BLaER1 (cell line): ENCODE measurements around the gene MTIF3.
A peak's percentile ranks its signal among the peaks of the same experiment; 100 is the strongest.

Experiments
- H3K27ac ChIP-seq: shearing (Covaris generic); formaldehyde crosslinking; 2 replicates; pipeline ENCODE4 v1.8.1; 2022
- H3K27me3 ChIP-seq: shearing (Covaris generic); formaldehyde crosslinking; 2 replicates; pipeline ENCODE4 v1.8.1; 2022
- H3K36me3 ChIP-seq: shearing (Covaris generic); formaldehyde crosslinking; 2 replicates; pipeline ENCODE4 v1.8.1; 2022
- H3K4me1 ChIP-seq: shearing (Covaris generic); formaldehyde crosslinking; 2 replicates; pipeline ENCODE4 v1.8.1; 2022
- H3K4me2 ChIP-seq: shearing (Covaris generic); formaldehyde crosslinking; 2 replicates; pipeline ENCODE4 v1.8.1; 2022
- H3K4me3 ChIP-seq: shearing (Covaris generic); formaldehyde crosslinking; 2 replicates; pipeline ENCODE4 v1.8.1; 2022
- H3K9ac ChIP-seq: shearing (Covaris generic); formaldehyde crosslinking; 2 replicates; pipeline ENCODE4 v1.8.1; 2022
- H3K9me3 ChIP-seq: shearing (Covaris generic); formaldehyde crosslinking; 2 replicates; pipeline ENCODE4 v1.8.1; 2022
- H4K20me1 ChIP-seq: shearing (Covaris generic); formaldehyde crosslinking; 2 replicates; pipeline ENCODE4 v1.8.1; 2022
- Cebpa-rat ChIP-seq: shearing (Covaris generic); IDR thresholded peaks from 2 replicates; pipeline ENCODE4 v1.8.1; 2022

MTIF3 gene

DNA sequence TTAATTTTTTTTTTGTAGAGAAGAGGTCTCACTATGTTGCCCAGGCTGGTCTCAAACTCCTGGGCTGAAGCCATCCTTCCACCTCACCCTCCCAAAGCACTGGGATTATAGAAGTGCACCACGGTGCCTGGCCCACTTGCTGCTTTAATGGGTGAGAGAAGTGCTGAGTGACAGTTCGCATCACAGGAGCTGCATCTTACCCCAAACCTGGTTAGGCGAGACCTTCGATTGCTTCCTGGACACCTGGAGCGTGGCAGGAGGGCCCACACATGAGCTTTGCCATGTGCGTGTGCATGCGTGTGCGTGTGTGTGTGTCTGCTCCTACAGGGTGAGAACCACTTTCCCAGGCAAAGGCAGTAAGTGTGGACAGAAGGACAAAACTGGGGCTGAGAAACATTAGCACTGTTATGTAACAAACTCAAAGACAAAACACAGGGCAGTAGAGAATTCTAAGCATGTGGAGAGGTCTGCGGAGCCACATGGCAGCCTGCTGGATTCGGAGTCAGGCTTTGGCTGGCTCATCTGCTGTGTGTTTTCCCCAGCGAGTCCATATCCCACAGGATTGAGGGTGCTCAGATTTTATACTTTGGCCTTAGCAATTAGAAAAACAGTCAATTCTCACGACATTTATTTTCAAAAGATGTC is 11.7 kb upstream of the MTIF3 start:
- H3K36me3 ChIP-seq: no peaks in the 10 kb centered on the region
- H3K4me3 ChIP-seq: no peak overlapping the region
- no peak overlapping the region for H3K4me2 ChIP-seq
- no peaks in the 10 kb centered on the region for H4K20me1 ChIP-seq
- no peak overlapping the region for H3K9ac ChIP-seq
- H3K9me3 ChIP-seq: no peaks in the 10 kb centered on the region
- no peak overlapping the region for H3K27ac ChIP-seq
- no peak for TF ChIP-seq Cebpa-rat
- H3K4me1 ChIP-seq: no peaks in the 10 kb centered on the region; the same call in 1 of the 2 replicates
- no peaks in the 10 kb centered on the region for H3K27me3 ChIP-seq

DNA sequence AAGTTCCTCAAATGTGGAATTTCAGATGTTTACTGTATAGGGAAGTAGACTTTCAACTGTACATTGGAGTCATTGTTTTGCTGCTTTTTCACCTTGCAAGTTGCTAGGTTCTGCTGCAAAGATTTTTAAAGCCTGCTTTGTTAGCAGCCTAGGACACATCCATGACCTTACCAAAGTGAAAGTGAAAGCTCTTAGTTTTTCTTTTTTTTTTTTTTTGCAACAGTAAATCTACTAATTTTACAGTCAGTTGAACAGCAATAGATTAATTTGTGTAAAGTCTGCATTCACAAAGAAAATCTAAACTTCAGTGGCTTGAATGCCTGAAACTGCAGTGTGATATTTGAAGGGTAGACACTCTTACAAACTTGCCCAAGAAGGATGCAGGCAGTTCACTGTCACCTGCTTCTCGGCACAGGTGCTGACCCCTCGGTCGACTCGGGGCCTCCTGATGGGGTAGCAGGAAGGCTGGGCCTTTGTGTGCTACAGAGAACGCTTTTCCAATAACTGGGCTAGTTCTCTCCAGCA is 5.0 kb upstream of the MTIF3 start:
- no peaks in the 10 kb centered on the region for H3K27me3 ChIP-seq
- peak overlapping the region; percentile 60 for H3K4me3 ChIP-seq
- no peaks in the 10 kb centered on the region for H4K20me1 ChIP-seq
- peak overlapping the region; percentile 76 for H3K9ac ChIP-seq
- H3K9me3 ChIP-seq: no peaks in the 10 kb centered on the region
- TF ChIP-seq Cebpa-rat: no peak
- H3K4me1 ChIP-seq: peaks cover 33% of the 10 kb centered on the region
- H3K36me3 ChIP-seq: no peaks in the 10 kb centered on the region
- H3K27ac ChIP-seq: peak overlapping the region; percentile 81
- H3K4me2 ChIP-seq: peak overlapping the region; percentile 92

DNA sequence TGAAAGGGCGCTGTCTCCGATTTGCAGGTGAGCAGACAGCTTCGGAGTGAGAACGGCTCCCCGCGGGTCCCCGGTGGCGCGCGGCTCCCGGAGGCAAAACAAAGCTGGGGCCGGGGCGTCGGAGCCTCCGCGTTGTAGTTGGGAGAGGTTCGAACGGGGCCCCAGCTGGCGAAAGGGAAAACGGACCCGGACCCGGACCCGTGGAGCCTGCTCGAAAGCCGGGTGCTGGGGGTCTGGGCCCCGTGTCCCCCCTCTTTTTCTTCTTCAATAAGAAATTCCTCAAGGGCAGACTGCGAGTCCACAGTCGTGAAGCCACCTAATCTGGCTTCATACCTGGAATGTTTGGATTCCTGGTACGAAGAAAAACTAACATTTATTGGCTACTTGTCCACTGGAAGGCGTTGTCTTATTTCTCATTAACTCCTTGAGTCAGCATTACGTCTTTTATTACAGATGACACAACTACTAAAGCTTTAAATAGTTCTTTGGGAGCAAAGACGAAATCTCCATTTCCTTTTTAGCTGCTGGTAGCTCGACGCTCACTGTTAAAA is 632 bp upstream of the MTIF3 start:
- Histone ChIP-seq H3K4me1 (peaks cover 61% of the 10 kb centered on the region), H3K4me2 (peak overlapping the region; percentile 88), H3K4me3 (peak overlapping the region; percentile 82), H4K20me1 (no peaks in the 10 kb centered on the region), H3K27me3 (no peaks in the 10 kb centered on the region), H3K9ac (peak overlapping the region; percentile 91), H3K27ac (peak overlapping the region; percentile 97), H3K36me3 (no peaks in the 10 kb centered on the region), H3K9me3 (no peaks in the 10 kb centered on the region)
- no peak for TF ChIP-seq Cebpa-rat

DNA sequence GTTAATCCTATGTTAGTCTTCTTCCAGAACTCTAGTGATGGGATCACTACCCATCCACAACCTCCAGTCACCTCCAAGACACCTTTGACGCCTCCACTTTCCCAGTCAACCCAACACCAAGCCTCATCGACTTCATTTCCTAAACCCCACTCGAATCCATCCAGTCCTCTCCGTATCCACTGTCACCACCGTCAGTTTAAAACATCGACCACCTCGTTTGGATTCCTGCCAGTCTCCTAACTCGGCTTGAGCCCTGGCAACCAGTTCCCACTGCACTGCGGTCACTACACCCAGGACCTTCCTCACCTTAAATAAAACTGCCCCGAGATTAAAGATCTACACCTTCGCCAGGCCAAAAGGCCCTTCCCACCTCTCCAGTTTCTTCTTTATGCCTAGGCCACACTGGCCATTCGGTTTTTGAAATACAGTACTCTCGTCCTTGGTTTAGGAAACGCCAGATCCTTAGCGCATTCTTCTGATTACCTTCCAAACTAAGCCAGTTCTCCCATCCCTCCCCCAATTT is 1.2 kb downstream of the MTIF3 start:
- H3K4me3 ChIP-seq: peak overlapping the region; percentile 82
- H3K9me3 ChIP-seq: no peaks in the 10 kb centered on the region
- H3K4me1 ChIP-seq: peaks cover 65% of the 10 kb centered on the region
- H3K9ac ChIP-seq: peak overlapping the region; percentile 91
- peak overlapping the region; percentile 88 for H3K4me2 ChIP-seq
- peak overlapping the region; percentile 97 for H3K27ac ChIP-seq
- no peaks in the 10 kb centered on the region for H3K27me3 ChIP-seq
- TF ChIP-seq Cebpa-rat: no peak
- no peaks in the 10 kb centered on the region for H4K20me1 ChIP-seq
- H3K36me3 ChIP-seq: no peaks in the 10 kb centered on the region

DNA sequence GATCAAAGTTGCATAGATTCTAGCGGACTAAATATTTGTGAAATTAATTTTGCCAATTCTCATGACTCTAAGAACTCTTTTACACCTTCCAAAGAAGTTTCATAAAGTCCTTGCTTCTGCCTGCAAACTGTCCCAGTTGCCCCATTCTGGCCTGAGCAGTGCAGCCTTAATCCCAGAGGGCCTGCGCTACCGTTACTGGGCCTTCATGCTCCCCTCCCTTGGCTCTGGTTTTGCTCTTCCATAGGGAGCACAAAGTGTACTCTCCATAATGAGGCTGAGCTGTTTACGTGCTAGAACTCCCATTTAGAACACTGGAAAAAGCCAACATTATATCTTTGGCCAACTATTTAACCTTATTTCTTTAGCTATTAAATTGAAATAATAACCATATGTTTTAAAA is 2.1 kb downstream of the MTIF3 start:
- no peaks in the 10 kb centered on the region for H3K36me3 ChIP-seq
- H4K20me1 ChIP-seq: no peaks in the 10 kb centered on the region
- H3K27me3 ChIP-seq: no peaks in the 10 kb centered on the region
- H3K4me2 ChIP-seq: peak overlapping the region; percentile 88
- peak overlapping the region; percentile 97 for H3K27ac ChIP-seq
- TF ChIP-seq Cebpa-rat: no peak
- H3K9me3 ChIP-seq: no peaks in the 10 kb centered on the region
- H3K9ac ChIP-seq: peak overlapping the region; percentile 91
- peaks cover 73% of the 10 kb centered on the region for H3K4me1 ChIP-seq
- peak overlapping the region; percentile 82 for H3K4me3 ChIP-seq

DNA sequence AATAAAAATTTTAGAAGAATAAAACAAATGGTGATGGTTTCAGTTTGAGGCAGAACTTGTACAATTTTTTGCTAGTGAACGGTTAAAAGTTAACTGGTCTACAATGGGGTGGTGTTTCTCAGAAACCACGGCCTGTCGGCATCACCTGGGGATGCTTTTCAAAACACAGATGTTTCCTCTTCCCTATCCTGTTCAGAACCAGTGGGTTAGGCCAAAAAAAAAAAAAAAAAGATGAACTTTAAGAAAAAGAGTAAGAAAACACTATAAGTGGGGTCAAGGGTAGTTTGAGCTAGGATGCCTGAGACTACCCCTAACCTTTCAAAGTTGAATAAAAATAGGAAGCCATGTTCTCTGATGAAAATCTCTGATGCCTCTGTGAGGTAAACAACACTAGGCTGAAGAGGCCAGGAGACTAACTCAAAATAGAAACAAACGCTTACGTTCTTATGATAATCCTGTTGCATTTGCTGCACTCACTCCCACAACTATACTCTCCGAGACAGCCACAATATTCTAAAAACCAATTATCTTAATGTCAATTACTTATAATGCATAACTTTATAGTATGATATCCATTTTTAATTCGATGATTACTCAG is 3.3 kb downstream of the MTIF3 start:
- H3K4me3 ChIP-seq: peak overlapping the region; percentile 52
- H3K4me2 ChIP-seq: peak overlapping the region; percentile 88
- peak overlapping the region; percentile 97 for H3K27ac ChIP-seq
- H3K9me3 ChIP-seq: no peaks in the 10 kb centered on the region
- peak overlapping the region; percentile 55 for H3K9ac ChIP-seq
- H3K4me1 ChIP-seq: peaks cover 80% of the 10 kb centered on the region
- no peaks in the 10 kb centered on the region for H4K20me1 ChIP-seq
- no peaks in the 10 kb centered on the region for H3K27me3 ChIP-seq
- no peak for TF ChIP-seq Cebpa-rat
- H3K36me3 ChIP-seq: no peaks in the 10 kb centered on the region

DNA sequence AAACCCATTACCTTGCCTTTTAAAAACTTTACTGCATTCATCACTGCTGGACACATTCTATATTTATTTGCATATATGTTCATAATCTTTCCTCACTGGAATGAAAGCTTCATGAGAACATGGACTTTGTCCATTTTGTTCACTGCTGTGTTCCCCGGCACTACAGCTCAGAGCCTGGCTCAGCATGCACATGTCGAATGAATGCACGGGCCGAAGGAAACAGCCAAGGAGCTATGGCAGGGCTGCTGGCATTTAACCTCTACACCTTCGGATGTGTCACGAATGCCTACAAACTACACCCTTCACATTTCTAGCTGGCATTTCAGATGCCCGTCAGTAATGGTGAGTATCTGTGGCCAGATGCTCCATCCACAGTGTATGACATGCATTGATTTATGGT is 7.6 kb downstream of the MTIF3 start:
- Histone ChIP-seq H3K9ac (peak overlapping the region; percentile 17; the same call in 1 of the 2 replicates), H3K27ac (peak overlapping the region; percentile 61; the same call in 1 of the 2 replicates), H3K4me3 (peak overlapping the region; percentile 16; the same call in 1 of the 2 replicates), H3K36me3 (peaks cover 34% of the 10 kb centered on the region), H3K4me2 (peak overlapping the region; percentile 85), H3K4me1 (peaks cover 96% of the 10 kb centered on the region), H4K20me1 (no peaks in the 10 kb centered on the region), H3K27me3 (no peaks in the 10 kb centered on the region), H3K9me3 (no peaks in the 10 kb centered on the region)
- TF ChIP-seq Cebpa-rat: no peak

DNA sequence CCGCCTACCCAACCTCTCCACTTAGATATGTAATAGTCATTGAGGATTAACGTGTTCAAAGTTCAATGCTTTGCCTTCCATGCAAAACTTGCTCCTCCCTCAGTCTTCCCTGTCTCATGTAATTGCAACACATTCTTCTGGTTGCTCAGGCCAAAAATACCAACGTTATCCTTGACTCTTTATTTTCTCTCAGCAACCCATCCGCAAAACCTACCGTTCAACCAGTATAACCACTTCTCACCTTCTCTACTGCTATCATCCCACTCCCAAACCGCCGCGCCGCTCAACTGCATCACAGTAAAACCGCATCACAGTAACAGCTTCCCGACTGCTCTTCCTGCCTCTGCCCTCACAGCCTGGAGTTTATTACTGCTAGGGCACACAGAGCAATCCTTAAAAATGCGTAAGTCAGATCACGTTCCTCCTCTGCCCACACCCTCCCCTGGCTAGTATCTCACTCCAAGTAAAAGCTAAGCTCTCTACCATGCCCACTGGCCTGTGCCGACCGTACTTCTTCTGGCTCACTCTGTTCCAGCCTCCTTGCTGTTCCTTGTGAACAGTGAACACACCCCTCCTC is 8.2 kb downstream of the MTIF3 start:
- Histone ChIP-seq H3K27ac (peak overlapping the region; percentile 61), H3K27me3 (no peaks in the 10 kb centered on the region), H3K4me1 (peaks cover 90% of the 10 kb centered on the region), H3K36me3 (peaks cover 39% of the 10 kb centered on the region), H3K4me3 (peak overlapping the region; percentile 45), H4K20me1 (no peaks in the 10 kb centered on the region), H3K9ac (peak overlapping the region; percentile 17; the same call in 1 of the 2 replicates), H3K9me3 (no peaks in the 10 kb centered on the region), H3K4me2 (peak overlapping the region; percentile 85)
- TF ChIP-seq Cebpa-rat: no peak

DNA sequence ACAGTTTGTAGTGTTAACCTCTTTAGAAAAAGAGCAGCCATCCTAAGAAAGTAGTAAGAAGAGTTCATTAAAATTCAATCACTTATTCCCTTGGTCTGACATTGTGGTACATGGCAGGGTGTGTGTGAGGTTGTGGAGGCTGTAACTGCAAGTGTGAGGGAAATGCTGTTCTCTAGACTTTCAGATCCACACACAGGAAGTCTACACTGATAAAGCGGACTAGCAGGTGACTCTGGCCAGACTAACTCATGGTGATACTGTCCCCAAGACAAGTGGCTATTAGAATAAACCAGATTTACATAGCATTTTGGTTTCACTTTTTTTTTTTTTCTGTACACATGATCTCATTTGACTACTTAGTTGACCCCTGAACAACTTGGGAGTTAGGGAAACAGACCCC is 10.0 kb downstream of the MTIF3 start:
- H3K4me1 ChIP-seq: peaks cover 74% of the 10 kb centered on the region
- H3K4me2 ChIP-seq: peak overlapping the region; percentile 85
- peak overlapping the region; percentile 16 for H3K27ac ChIP-seq
- TF ChIP-seq Cebpa-rat: no peak
- H3K9me3 ChIP-seq: no peaks in the 10 kb centered on the region
- H3K27me3 ChIP-seq: no peaks in the 10 kb centered on the region
- H4K20me1 ChIP-seq: no peaks in the 10 kb centered on the region
- H3K36me3 ChIP-seq: peaks cover 53% of the 10 kb centered on the region
- no peak overlapping the region for H3K4me3 ChIP-seq
- H3K9ac ChIP-seq: no peak overlapping the region

DNA sequence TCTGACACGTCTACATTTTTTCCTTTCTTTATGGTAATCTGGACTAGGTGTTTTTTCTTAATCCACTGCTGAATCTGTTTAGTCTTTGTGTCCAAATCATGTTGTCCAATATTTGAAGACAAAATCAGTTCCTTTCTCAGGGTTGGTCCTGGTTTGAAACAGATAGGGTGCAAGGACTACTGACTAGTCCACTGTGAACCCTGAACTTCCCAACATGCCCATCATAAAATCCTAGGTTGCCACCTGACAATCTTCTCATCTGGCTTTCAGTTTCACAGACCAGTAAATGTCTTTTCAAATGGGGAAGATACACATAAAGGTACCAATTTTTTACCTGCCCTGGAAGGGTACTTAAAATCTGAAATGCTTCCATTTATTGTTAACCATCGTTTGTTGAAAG is 13.2 kb downstream of the MTIF3 start:
- TF ChIP-seq Cebpa-rat: no peak
- H3K27ac ChIP-seq: no peak overlapping the region
- H3K4me3 ChIP-seq: no peak overlapping the region
- H3K27me3 ChIP-seq: no peaks in the 10 kb centered on the region
- H3K9ac ChIP-seq: no peak overlapping the region
- H3K4me2 ChIP-seq: no peak overlapping the region
- no peaks in the 10 kb centered on the region for H3K9me3 ChIP-seq
- peaks cover 86% of the 10 kb centered on the region for H3K36me3 ChIP-seq
- H3K4me1 ChIP-seq: peaks cover 42% of the 10 kb centered on the region
- H4K20me1 ChIP-seq: peaks cover 17% of the 10 kb centered on the region; the same call in 1 of the 2 replicates
